HEK293T (cell line): Measurements from ENCODE around the gene FHAD1.

Experiments
- ARNT ChIP-seq: fragments of 450-650 bp; IDR thresholded peaks from 2 replicates; pipeline ENCODE4 v1.6.1; 2017; ENCODE audit warnings: mild to moderate bottlenecking
- CTBP1 ChIP-seq: fragments of 450-650 bp; IDR thresholded peaks from 2 replicates; pipeline ENCODE4 v1.6.1; 2016; ENCODE audit warnings: borderline replicate concordance
- FOXM1 ChIP-seq: fragments of 450-650 bp; IDR thresholded peaks from 2 replicates; pipeline ENCODE4 v1.6.1; 2017; ENCODE audit warnings: mild to moderate bottlenecking, borderline replicate concordance
- HDGF ChIP-seq: fragments of 450-650 bp; IDR thresholded peaks from 2 replicates; pipeline ENCODE4 v1.6.1; 2017; ENCODE audit warnings: antibody characterized with exemption, borderline replicate concordance
- SP1 ChIP-seq: fragments of 450-650 bp; IDR thresholded peaks from 2 replicates; pipeline ENCODE4 v1.6.1; 2017
- TARDBP ChIP-seq: fragments of 450-650 bp; IDR thresholded peaks from 2 replicates; pipeline ENCODE4 v1.6.1; 2016
- ZNF384 ChIP-seq: fragments of 450-650 bp; IDR thresholded peaks from 2 replicates; pipeline ENCODE4 v1.6.1; 2016
- TF ChIP-seq, protein P1 (sequence below): fragments of 450-650 bp; IDR thresholded peaks from 2 replicates; pipeline ENCODE4 v1.6.1; 2016

DNA sequence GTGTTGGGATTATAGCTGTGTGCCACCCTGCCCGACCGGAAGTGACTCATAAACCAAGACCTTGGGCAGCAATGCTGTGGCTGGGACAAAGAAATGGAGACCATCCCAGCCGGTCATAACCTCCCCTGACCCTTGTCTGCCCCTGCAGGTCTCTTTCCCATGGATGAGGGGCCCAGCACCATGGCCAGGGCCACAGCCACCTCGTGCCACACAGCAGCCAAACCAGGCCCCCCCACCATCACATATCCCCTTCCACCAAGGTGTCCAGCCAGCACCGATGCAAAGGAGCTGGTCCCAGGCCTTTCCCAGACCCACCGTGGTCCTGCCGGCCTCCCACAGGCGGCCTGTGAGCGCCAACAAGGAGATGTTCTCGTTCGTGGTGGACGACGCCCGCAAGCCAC is 42.2 kb downstream of the FHAD1 start:
- no peak for TF ChIP-seq FOXM1
- no peak for TF ChIP-seq HDGF
- TF ChIP-seq ARNT, result no peak
- no peak for TF ChIP-seq CTBP1
- TF ChIP-seq TARDBP, result no peak
- no peak for TF ChIP-seq ZNF384
- TF ChIP-seq SP1, result no peak
- TF ChIP-seq, protein P1, sequence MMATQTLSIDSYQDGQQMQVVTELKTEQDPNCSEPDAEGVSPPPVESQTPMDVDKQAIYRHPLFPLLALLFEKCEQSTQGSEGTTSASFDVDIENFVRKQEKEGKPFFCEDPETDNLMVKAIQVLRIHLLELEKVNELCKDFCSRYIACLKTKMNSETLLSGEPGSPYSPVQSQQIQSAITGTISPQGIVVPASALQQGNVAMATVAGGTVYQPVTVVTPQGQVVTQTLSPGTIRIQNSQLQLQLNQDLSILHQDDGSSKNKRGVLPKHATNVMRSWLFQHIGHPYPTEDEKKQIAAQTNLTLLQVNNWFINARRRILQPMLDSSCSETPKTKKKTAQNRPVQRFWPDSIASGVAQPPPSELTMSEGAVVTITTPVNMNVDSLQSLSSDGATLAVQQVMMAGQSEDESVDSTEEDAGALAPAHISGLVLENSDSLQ, result no peak
